NT2/D1 (cell line): Measurements from ENCODE around the gene QRFP.

Source experiments
- SUZ12 ChIP-seq: IDR thresholded peaks from 2 replicates; pipeline ENCODE4 v1.6.1; 2011; ENCODE audit not compliant: insufficient read length, insufficient read depth; ENCODE audit errors: extremely low read depth
- YY1 ChIP-seq: IDR thresholded peaks from 2 replicates; pipeline ENCODE4 v1.6.1; 2011; ENCODE audit not compliant: insufficient read length, insufficient read depth
- ZNF274 ChIP-seq: IDR thresholded peaks from 2 replicates; pipeline ENCODE4 v1.6.1; 2011; ENCODE audit warnings: mild to moderate bottlenecking, low read depth, low read length

DNA sequence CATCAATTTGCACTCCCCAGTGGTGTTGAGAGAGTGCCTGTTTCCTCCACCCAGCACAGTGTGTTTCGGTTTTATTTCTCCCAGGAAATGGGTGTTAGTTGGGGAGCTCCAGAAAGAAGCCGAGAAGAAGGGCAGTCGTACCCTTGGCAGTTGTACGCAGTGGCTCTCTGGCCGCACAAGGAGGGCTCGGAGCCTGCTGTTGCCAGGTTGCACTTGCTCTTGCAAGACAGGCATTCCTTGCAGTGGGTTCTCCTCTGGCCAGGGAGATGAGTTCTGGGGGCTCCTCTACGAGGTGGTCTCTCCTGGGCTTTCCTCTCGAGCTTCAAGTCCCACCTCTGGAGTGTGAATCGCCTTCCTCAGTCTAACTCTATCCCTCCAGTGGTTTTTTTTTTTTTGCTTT lies 29.1 kb downstream of the QRFP start:
- no peak for TF ChIP-seq SUZ12
- TF ChIP-seq YY1, result no peak
- TF ChIP-seq ZNF274, result no peak
